H1 (cell line): ENCODE data around the gene RNASEL. TPM values are rescaled to one million over a fixed set of nuclear protein-coding genes. Genes with fewer than 3 reads are reported as not detected.

ENCODE experiments used
- CTCF ChIA-PET: fragments of 300-600 bp; sonication (Branson Sonifier 250); formaldehyde crosslinking; loops from one replicate; lab custom pipeline; 2021; ENCODE audit not compliant: partially characterized antibody; lab: Charles Lee
- POLR2A ChIA-PET: fragments of 300-600 bp; sonication (Branson Sonifier 250); formaldehyde crosslinking; loops from one replicate; lab custom pipeline; 2021; ENCODE audit warnings: inconsistent platforms; ENCODE audit not compliant: partially characterized antibody; lab: Charles Lee
- DNase-seq, 2 experiments: peaks; one replicate each; pipeline versions ENCODE4 v3.0.0 to v3.0.0-alpha.2; 2010 to 2022; ENCODE audit warnings: low spot score in 2 of 2, low read depth in 1 of 2, mixed read lengths in 1 of 2
- FAIRE-seq: peaks from 2 replicates; lab custom pipeline; 2011; peaks lifted over from hg19 to GRCh38; lab: Jason Lieb, UNC
- H2AFZ ChIP-seq: 2 replicates; pipeline ENCODE4 v1.8.1; 2012; ENCODE audit warnings: low read length, inconsistent platforms
- H2AK5ac ChIP-seq: 2 replicates; pipeline ENCODE4 v1.6.1; 2013; ENCODE audit warnings: low read depth, low read length
- H2BK120ac ChIP-seq: replicated peaks from 2 replicates; pipeline ENCODE3; 2013; ENCODE audit warnings: low read depth, low read length, inconsistent platforms
- H2BK12ac ChIP-seq: 2 replicates; pipeline ENCODE4 v1.6.1; 2013; ENCODE audit warnings: low read depth, low read length
- H2BK15ac ChIP-seq: 2 replicates; pipeline ENCODE4 v1.6.1; 2013; ENCODE audit warnings: low read length
- H2BK20ac ChIP-seq: 2 replicates; pipeline ENCODE4 v1.6.1; 2013; ENCODE audit warnings: low read length
- H2BK5ac ChIP-seq: 2 replicates; pipeline ENCODE4 v1.6.1; 2013; ENCODE audit warnings: low read depth, low read length
- H3K14ac ChIP-seq: 2 replicates; pipeline ENCODE4 v1.6.1; 2013; ENCODE audit warnings: inconsistent platforms; ENCODE audit not compliant: insufficient read length
- H3K18ac ChIP-seq: 2 replicates; pipeline ENCODE4 v1.6.1; 2013; ENCODE audit warnings: low read length; ENCODE audit errors: extremely low read depth
- H3K23ac ChIP-seq: 2 replicates; pipeline ENCODE4 v1.6.1; 2013; ENCODE audit warnings: inconsistent platforms; ENCODE audit not compliant: insufficient read length
- H3K23me2 ChIP-seq: 2 replicates; pipeline ENCODE4 v1.6.1; 2013; ENCODE audit warnings: low read depth, low read length
- H3K27ac ChIP-seq: 2 replicates; pipeline ENCODE4 v1.6.1; 2011; ENCODE audit warnings: low read depth, low read length, inconsistent platforms
- H3K27me3 ChIP-seq, 4 experiments: replicated peaks in 1 of 4; 1 replicate in 1 of 4; 2 replicates in 3 of 4; pipeline versions ENCODE4 v1.6.1 to v1.8.1; 2011 to 2013; ENCODE audit warnings: low read length in 3 of 4, mild to moderate bottlenecking in 3 of 4, inconsistent platforms in 2 of 4, mixed read lengths in 2 of 4, moderate library complexity in 1 of 4; ENCODE audit not compliant: control insufficient read depth in 3 of 4, insufficient read depth in 3 of 4; ENCODE audit errors: extremely low read depth in 1 of 4
- H3K36me3 ChIP-seq, 4 experiments: 2 replicates each; pipeline versions ENCODE4 v1.6.1 to v1.8.1; 2011 to 2013; ENCODE audit warnings: mild to moderate bottlenecking in 4 of 4, low read length in 3 of 4, moderate library complexity in 2 of 4, control low read depth in 1 of 4, inconsistent platforms in 1 of 4; ENCODE audit not compliant: insufficient read depth in 4 of 4, control insufficient read depth in 2 of 4
- H3K4ac ChIP-seq: replicated peaks from 2 replicates; pipeline ENCODE3; 2013; ENCODE audit warnings: low read length, low read depth, mixed read lengths, inconsistent platforms; ENCODE audit not compliant: insufficient read length
- H3K4me1 ChIP-seq, 4 experiments: replicated peaks in 1 of 4; 1 replicate in 1 of 4; 2 replicates in 3 of 4; pipeline versions ENCODE4 v1.6.1 to v1.8.1; 2011 to 2013; ENCODE audit warnings: low read length in 3 of 4, inconsistent platforms in 2 of 4, mixed read lengths in 1 of 4; ENCODE audit not compliant: insufficient read depth in 4 of 4, control insufficient read depth in 3 of 4
- H3K4me2 ChIP-seq, 2 experiments: 2 replicates each; pipeline versions ENCODE4 v1.6.1 to v1.8.1; 2011 to 2013; ENCODE audit warnings: low read depth in 2 of 2, low read length in 2 of 2, control low read depth in 1 of 2, inconsistent platforms in 1 of 2, mild to moderate bottlenecking in 1 of 2; ENCODE audit not compliant: insufficient read depth in 1 of 2
- H3K4me3 ChIP-seq, 4 experiments: fragments of 200-600, 300-600 bp in 1 of 4; sonication (generic), shearing (Covaris generic), sonication (Bioruptor Twin) in 1 of 4; 2 replicates each; pipeline versions ENCODE4 v1.5.1 to v1.8.1; 2011 to 2016; ENCODE audit warnings: low read length in 4 of 4, low read depth in 3 of 4, control low read depth in 2 of 4, inconsistent platforms in 2 of 4, mild to moderate bottlenecking in 2 of 4, mixed read lengths in 1 of 4, moderate library complexity in 1 of 4; ENCODE audit not compliant: insufficient read depth in 2 of 4; ENCODE audit errors: extremely low read depth in 1 of 4
- H3K56ac ChIP-seq: replicated peaks from 2 replicates; pipeline ENCODE3; 2013; ENCODE audit warnings: low read depth, mild to moderate bottlenecking, mixed read lengths, low read length, inconsistent platforms; ENCODE audit not compliant: insufficient read length
- H3K79me1 ChIP-seq: 2 replicates; pipeline ENCODE4 v1.6.1; 2013; ENCODE audit warnings: low read depth, low read length, control low read depth
- H3K79me2 ChIP-seq, 2 experiments: 2 replicates each; pipeline versions ENCODE4 v1.6.1 to v1.8.1; 2012 to 2013; ENCODE audit warnings: low read length in 2 of 2, mild to moderate bottlenecking in 2 of 2, inconsistent platforms in 1 of 2; ENCODE audit not compliant: insufficient read depth in 2 of 2, control insufficient read depth in 1 of 2
- H3K9ac ChIP-seq, 4 experiments: replicated peaks in 1 of 4; 1 replicate in 1 of 4; 2 replicates in 3 of 4; pipeline versions ENCODE4 v1.6.1 to v1.8.1; 2011 to 2013; ENCODE audit warnings: low read depth in 3 of 4, low read length in 3 of 4, control low read depth in 2 of 4, mild to moderate bottlenecking in 2 of 4, moderate library complexity in 2 of 4, inconsistent platforms in 1 of 4; ENCODE audit errors: extremely low read depth in 1 of 4
- H3K9me3 ChIP-seq, 2 experiments: 2 replicates each; pipeline versions ENCODE4 v1.6.1 to v1.8.1; 2012 to 2013; ENCODE audit warnings: mild to moderate bottlenecking in 2 of 2, moderate library complexity in 2 of 2, control low read depth in 1 of 2, inconsistent platforms in 1 of 2, low read depth in 1 of 2, low read length in 1 of 2, mixed read lengths in 1 of 2; ENCODE audit not compliant: insufficient read depth in 2 of 2
- H4K20me1 ChIP-seq, 2 experiments: replicated peaks in 1 of 2; 2 replicates each; pipeline versions ENCODE3 to v1.8.1; 2011 to 2013; ENCODE audit warnings: inconsistent platforms in 2 of 2, low read length in 2 of 2, mild to moderate bottlenecking in 1 of 2; ENCODE audit not compliant: insufficient read depth in 2 of 2, control insufficient read depth in 1 of 2
- H4K5ac ChIP-seq: 2 replicates; pipeline ENCODE4 v1.6.1; 2013; ENCODE audit warnings: low read length, low read depth, mixed read lengths, inconsistent platforms; ENCODE audit not compliant: insufficient read length
- H4K8ac ChIP-seq: 2 replicates; pipeline ENCODE4 v1.8.0; 2013; ENCODE audit warnings: mild to moderate bottlenecking, moderate library complexity, low read length, inconsistent platforms; ENCODE audit not compliant: insufficient read depth; ENCODE audit errors: extremely low read depth
- H4K91ac ChIP-seq: replicated peaks from 2 replicates; pipeline ENCODE3; 2013; ENCODE audit warnings: low read length, mixed read lengths, inconsistent platforms; ENCODE audit not compliant: insufficient read length
- ASH2L ChIP-seq: fragments of 200-600, 300-600 bp; sonication (generic); IDR thresholded peaks from one replicate; pipeline ENCODE4 v1.7.1; 2017; ENCODE audit warnings: low read length
- CBX5 ChIP-seq: fragments of 300-800, 300-1000 bp; sonication (generic); IDR thresholded peaks from 2 replicates; pipeline ENCODE4 v1.7.1; 2016; ENCODE audit warnings: antibody characterized with exemption, low read length, low read depth
- MAFK ChIP-seq: IDR thresholded peaks from 2 replicates; pipeline ENCODE4 v1.6.1; 2012; ENCODE audit warnings: low read depth, mild to moderate bottlenecking, improper control_type of control experiment, low read length
- WGBS, 2 experiments: shearing (Covaris generic) in 1 of 2; methylation state at CpG; one replicate each; pipeline versions ENCODE4 v1.1.6 to v1.1.7; 2013 to 2015; ENCODE audit warnings: low lambda C conversion rate in 2 of 2, mixed read lengths in 2 of 2, inconsistent platforms in 1 of 2, low coverage in 1 of 2, missing lambda C conversion rate in 1 of 2; ENCODE audit not compliant: insufficient replicate concordance in 2 of 2, insufficient coverage in 1 of 2, insufficient read length in 1 of 2; ENCODE audit errors: extremely low coverage in 1 of 2, missing lambda C conversion rate in 1 of 2; 5-methylcytosine and 5-hydroxymethylcytosine counted together
- polyA plus RNA-seq, 7 experiments: library from polyadenylated mRNA; depleted of rRNA in 3 of 7; stranded (reverse) in 5 of 7; unstranded in 2 of 7; fragments of >200 nt in 5 of 7; fragments of 200-250 nt in 2 of 7; gene quantifications; 1 replicate in 5 of 7; 2 replicates in 1 of 7; 4 replicates in 1 of 7; pipeline versions ENCODE4 v1.2.1 to v1.2.3, GENCODE V29; 2011 to 2013; ENCODE audit warnings: missing spikeins in 2 of 7, mixed read lengths in 2 of 7
- total RNA-seq: library from RNA; stranded (reverse); fragmentation: NEBNext Ultra II Directional; extraction: Animal tissue kit (Norgen Biotek cat#: 25700); gene quantifications from 2 replicates; pipeline ENCODE4 v1.2.1, GENCODE V29; 2021

Gene RNASEL
- total and polyA plus RNA-seq, 2 of the 8 experiments (the other 6 are each of a cell fraction or from before 2014, with no cell fraction given): 0.39 to 0.78 TPM

DNA sequence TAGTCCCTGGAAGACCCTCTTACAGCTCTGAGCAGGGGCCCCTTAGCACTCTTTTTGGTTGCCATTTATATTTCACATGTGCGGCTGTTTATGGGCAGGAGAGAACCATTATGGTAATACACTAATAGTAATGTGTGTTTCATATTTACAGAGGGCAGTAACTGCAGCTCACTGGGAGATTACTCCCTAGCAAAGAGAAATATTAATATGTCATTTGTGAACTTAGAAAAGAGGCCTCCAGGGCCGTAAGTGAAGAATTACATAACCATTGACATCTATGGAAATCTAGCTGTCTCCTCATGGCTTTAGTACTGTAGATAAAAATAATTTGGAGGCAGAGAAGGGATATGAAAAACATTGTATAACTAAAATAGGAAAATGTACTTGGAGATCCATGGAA, 38.6 kb upstream of the RNASEL start:
- CTCF ChIA-PET: interaction anchor here (0.7 to 5.0 kb wide), 5 partner anchors 27 to 156 kb away, joined by 3 to 35 read pairs (median 4); no protein-coding TSS in a partner anchor
- Histone ChIP-seq H3K18ac (no peak overlapping the region), H2BK5ac (no peak overlapping the region), H4K8ac (no peak overlapping the region), H3K23ac (no peak overlapping the region), H2BK20ac (no peak overlapping the region), H3K36me3 (no peaks in the 10 kb centered on the region), H3K14ac (no peak overlapping the region), H4K20me1 (no peaks in the 10 kb centered on the region), H2AFZ (no peak overlapping the region), H3K79me2 (no peaks in the 10 kb centered on the region), H3K4me1 (peaks cover 5 to 16% (median 9%) of the 10 kb centered on the region in 4 experiments; a peak in 6 of 7 replicates), H2BK12ac (no peak overlapping the region)
- no peak for FAIRE-seq
- WGBS, 2 experiments: 89% methylated on average over 2 of the region's 2 CpGs; no CpG with 5 or more reads in 1 of the 2 experiments
- POLR2A ChIA-PET: interaction anchor here (0.7 to 15.8 kb wide), 2 partner anchors 12 to 174 kb away, joined by 3 to 107 read pairs; no protein-coding TSS in a partner anchor
- TF ChIP-seq CBX5: no peak
- no peak for TF ChIP-seq MAFK
- TF ChIP-seq ASH2L: no peak
- TF ChIP-seq, all 59 proteins: peak for 0
- H3K27ac ChIP-seq: no peak overlapping the region
- H3K4me2 ChIP-seq: no peak overlapping the region
- no peak overlapping the region for H3K4me3 ChIP-seq
- DNase-seq: no peak
- no peak overlapping the region for H4K5ac ChIP-seq
- H3K79me1 ChIP-seq: no peaks in the 10 kb centered on the region
- no peaks in the 10 kb centered on the region for H3K27me3 ChIP-seq
- H3K23me2 ChIP-seq: no peaks in the 10 kb centered on the region; the same call in 1 of the 2 replicates
- H3K9me3 ChIP-seq: no peaks in the 10 kb centered on the region
- H2BK15ac ChIP-seq: no peak overlapping the region
- H2BK120ac ChIP-seq: no peak overlapping the region
- no peak overlapping the region for H3K9ac ChIP-seq
- H4K91ac ChIP-seq: no peak overlapping the region
- no peak overlapping the region for H3K4ac ChIP-seq
- no peak overlapping the region for H3K56ac ChIP-seq
- no peak overlapping the region for H2AK5ac ChIP-seq
